K562 (cell line): ENCODE measurements around the gene CASD1. TPM values are rescaled to one million over a fixed set of nuclear protein-coding genes. Genes with fewer than 3 reads are reported as not detected.

ENCODE experiments used
- CBFA2T2 ChIP-seq: fragments of 450-650 bp; conservative IDR thresholded peaks from 2 replicates; pipeline ENCODE4 v1.6.1; 2017; ENCODE audit warnings: mild to moderate bottlenecking
- CTCFL ChIP-seq: IDR thresholded peaks from 2 replicates; pipeline ENCODE4 v1.6.1; 2011; ENCODE audit warnings: borderline replicate concordance, low read depth, mild to moderate bottlenecking, moderate library complexity, low read length; ENCODE audit not compliant: insufficient read depth, poor library complexity, severe bottlenecking
- FOSL1 ChIP-seq: fragments of 200-800 bp; sonication (Bioruptor generic); conservative IDR thresholded peaks from 2 replicates; pipeline ENCODE4 v1.6.1; 2016; ENCODE audit warnings: missing genetic modification characterization, missing compliant biosample characterization
- GATAD2B ChIP-seq: fragments of 450-650 bp; IDR thresholded peaks from 2 replicates; pipeline ENCODE4 v1.6.1; 2017; ENCODE audit warnings: mild to moderate bottlenecking, borderline replicate concordance
- ILK ChIP-seq: fragments of 450-650 bp; IDR thresholded peaks from 2 replicates; pipeline ENCODE4 v1.6.1; 2016; ENCODE audit warnings: missing genetic modification characterization, low read depth, mild to moderate bottlenecking, missing compliant biosample characterization, moderate library complexity, borderline replicate concordance
- NCOA4 ChIP-seq: fragments of 450-650 bp; IDR thresholded peaks from 2 replicates; pipeline ENCODE4 v1.6.1; 2018; ENCODE audit warnings: mild to moderate bottlenecking; ENCODE audit not compliant: partially characterized antibody
- NFATC3 ChIP-seq: fragments of 450-650 bp; IDR thresholded peaks from 2 replicates; pipeline ENCODE4 v1.6.1; 2017; ENCODE audit warnings: mild to moderate bottlenecking
- NFYB ChIP-seq: IDR thresholded peaks from 2 replicates; pipeline ENCODE4 v1.6.1; 2011; ENCODE audit warnings: mild to moderate bottlenecking, moderate library complexity; ENCODE audit not compliant: insufficient read length; ENCODE audit errors: extremely low read depth
- PREB ChIP-seq: sonication (generic); formaldehyde crosslinking; IDR thresholded peaks from 2 replicates; pipeline ENCODE4 v1.8.1; 2023; ENCODE audit warnings: mild to moderate bottlenecking, missing genetic modification reagents
- PTRF ChIP-seq: fragments of 450-650 bp; IDR thresholded peaks from 2 replicates; pipeline ENCODE4 v1.6.1; 2016; ENCODE audit warnings: mild to moderate bottlenecking, missing genetic modification characterization, missing compliant biosample characterization
- TFAM ChIP-seq: fragments of 250-450 bp; sonication (Bioruptor Pico); conservative IDR thresholded peaks from 2 replicates; pipeline ENCODE4 v1.5.0; 2021; ENCODE audit warnings: mild to moderate bottlenecking, moderate library complexity
- TFAP4 ChIP-seq: sonication (generic); formaldehyde crosslinking; IDR thresholded peaks from 2 replicates; pipeline ENCODE4 v1.8.0; 2022; ENCODE audit warnings: missing genetic modification reagents, mild to moderate bottlenecking, moderate library complexity, borderline replicate concordance
- ZBTB11 ChIP-seq, 3 experiments: fragments of 200-800 bp in 1 of 3; fragments of 250-450 bp in 1 of 3; fragments of 450-650 bp in 1 of 3; sonication (Bioruptor Pico) in 1 of 3; sonication (Bioruptor generic) in 1 of 3; formaldehyde crosslinking in 1 of 3; IDR thresholded peaks; 2 replicates each; pipeline versions ENCODE4 v1.6.1 to v1.8.0; 2016 to 2022; ENCODE audit warnings: mild to moderate bottlenecking in 2 of 3, missing genetic modification characterization in 2 of 3, missing compliant biosample characterization in 1 of 3, moderate library complexity in 1 of 3
- ZFP1 ChIP-seq: fragments of 450-650 bp; formaldehyde crosslinking; IDR thresholded peaks from 2 replicates; pipeline ENCODE4 v1.4.0; 2020; ENCODE audit warnings: mild to moderate bottlenecking, mixed read lengths
- ZNF436 ChIP-seq: fragments of 250-450, 450-650 bp; sonication (Bioruptor Pico); formaldehyde crosslinking; IDR thresholded peaks from 2 replicates; pipeline ENCODE4 v1.7.0; 2020; ENCODE audit warnings: mild to moderate bottlenecking
- ZNF551 ChIP-seq: fragments of 250-450 bp; sonication (Bioruptor Pico); IDR thresholded peaks from 2 replicates; pipeline ENCODE4 v1.5.0; 2021; ENCODE audit warnings: mild to moderate bottlenecking, moderate library complexity
- ZNF695 ChIP-seq: fragments of 450-650 bp; formaldehyde crosslinking; IDR thresholded peaks from 2 replicates; pipeline ENCODE4 v1.4.0; 2020; ENCODE audit warnings: mild to moderate bottlenecking, moderate library complexity
- polyA plus RNA-seq, 8 experiments: library from polyadenylated mRNA; depleted of rRNA in 4 of 8; stranded (reverse) in 5 of 8; unstranded in 3 of 8; fragments of >200 nt; fragmentation: Nextera tagmentation in 2 of 8; fragmentation: Illumina TruSeq in 1 of 8; extraction: Ambion mirVana in 2 of 8; extraction: Trizol in 1 of 8; gene quantifications; 2 replicates each; pipeline versions ENCODE4 v1.2.1 to v1.2.3, GENCODE V29; 2011 to 2014; ENCODE audit warnings: inconsistent platforms in 1 of 8, missing spikeins in 1 of 8
- total RNA-seq, 7 experiments: library from RNA; depleted of rRNA in 6 of 7; stranded (reverse); fragments of >200 nt in 6 of 7; fragmentation: Illumina TruSeq in 2 of 7; extraction: Trizol in 2 of 7; gene quantifications; 2 replicates each; pipeline versions ENCODE4 v1.2.1 to v1.2.3, GENCODE V29; 2011 to 2021; ENCODE audit warnings: low replicate concordance in 1 of 7

CASD1 gene
- total and polyA plus RNA-seq, 9 of the 15 experiments (the other 6 are each of a cell fraction or from before 2014, with no cell fraction given) = 1.2 to 8.2 (median 4.8) TPM

- TF ChIP-seq ZNF436 (CRISPR knock-in tag) (no peak), PTRF (tag) (no peak), PREB (CRISPR knock-in tag) (no peak), FOSL1 (tag) (no peak), CTCFL (no peak), ZBTB11 (CRISPR knock-in tag; IDR thresholded peaks at IDR 0.05) (no peak; a peak in 1 of 6 replicates), ZNF695 (CRISPR knock-in tag) (no peak), CBFA2T2 (no peak), TFAM (CRISPR knock-in tag) (no peak), GATAD2B (no peak), NFATC3 (no peak), ZFP1 (CRISPR knock-in tag) (no peak), NFYB (no peak), TFAP4 (CRISPR knock-in tag) (peak; percentile 0; the same call in 1 of the 2 replicates), ILK (no peak), ZNF551 (no peak), NCOA4 (no peak)
Measured at GRCh38 chr7:94509264-94509886, at the start of gene CASD1 (continued).
